HT-29 (cell line): ENCODE data around the gene CACNA2D4. TPM values are rescaled to one million over a fixed set of nuclear protein-coding genes. Genes with fewer than 3 reads are reported as not detected.

Experiments used
- total RNA-seq: library from RNA; depleted of rRNA; stranded (reverse); fragments of >200 nt; shearing (Covaris generic); gene quantifications from 2 replicates; pipeline ENCODE4 v1.2.3, GENCODE V29; 2014; rRNA removed

The CACNA2D4 gene
- total RNA-seq, 1 experiment from 2014 or later: 3.4 TPM

Other genes with a start within 250 kb of the CACNA2D4 start
- gene ADIPOR2, start 227.6 kb downstream of the CACNA2D4 start, total RNA-seq: 28.7 and 31.7 TPM in 2 replicates
- gene LRTM2, start 98.1 kb downstream of the CACNA2D4 start, total RNA-seq: not detected in 2 replicates
- 2.3 and 2.6 TPM in 2 replicates for gene DCP1B, start 85.8 kb upstream of the CACNA2D4 start, total RNA-seq
- under 0.01 TPM in 1 of 2 replicates, not detected in the other for gene CACNA1C, start 134.3 kb upstream of the CACNA2D4 start, total RNA-seq